ENCODE data around the gene GRAP2. TPM values are rescaled to one million over a fixed set of nuclear protein-coding genes. Genes with fewer than 3 reads are reported as not detected.
"Not testable (repeated sequence)": the region's sequence is repeated elsewhere in the genome, so short reads cannot be mapped to it uniquely, and the experiment has no call there.

The GRAP2 gene
- total RNA-seq, 1 experiment from 2014 or later, result not detected

DNA sequence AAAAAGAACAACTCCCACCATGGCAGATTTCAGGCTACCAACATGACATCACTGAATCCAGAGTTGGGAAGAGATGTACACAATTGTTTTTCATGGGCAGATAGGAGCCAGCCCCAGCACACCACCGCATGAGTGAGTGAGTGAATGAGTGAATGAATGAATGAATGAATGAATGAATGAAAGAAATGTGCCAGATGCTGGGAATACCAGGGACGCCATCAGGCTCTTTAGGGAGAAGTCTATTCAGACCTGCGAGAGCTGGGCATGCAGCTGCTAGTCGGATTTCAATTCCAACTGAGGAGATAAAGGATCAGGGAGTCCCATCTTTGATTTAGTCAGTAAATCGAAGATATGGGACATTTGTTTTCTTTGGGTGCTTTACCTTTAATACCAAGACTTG, 78.6 kb downstream of the GRAP2 start:
- in situ Hi-C loops (cut with HindIII; ENCODE audit: low pct_unique_long_range_greater_than_20kb, low sequenced_read_pairs), result no loop called here
- no peak for DNase-seq (ENCODE audit: low read depth)

DNA sequence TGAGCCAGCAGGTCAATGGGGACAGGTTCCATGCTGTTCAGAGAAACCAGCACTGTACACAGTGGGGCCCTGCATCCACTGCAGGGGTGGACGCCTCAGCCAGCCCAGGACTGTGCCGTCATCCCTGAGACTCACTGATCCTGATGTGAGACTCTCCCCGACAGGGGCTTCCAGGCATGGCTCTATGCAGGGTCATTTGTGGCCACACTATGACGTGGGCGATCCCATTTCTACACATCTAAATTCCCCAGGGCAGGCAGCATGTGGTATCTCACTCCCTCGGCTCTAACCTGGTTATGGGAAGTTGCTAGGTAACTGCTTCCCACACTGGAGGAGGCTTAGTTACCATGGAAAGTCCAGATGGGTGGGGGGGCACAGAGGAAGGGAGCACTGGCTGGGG, 79.7 kb downstream of the GRAP2 start:
- in situ Hi-C loops (cut with HindIII; ENCODE audit: low pct_unique_long_range_greater_than_20kb, low sequenced_read_pairs), result no loop called here
- DNase-seq (ENCODE audit: low read depth), result no peak

DNA sequence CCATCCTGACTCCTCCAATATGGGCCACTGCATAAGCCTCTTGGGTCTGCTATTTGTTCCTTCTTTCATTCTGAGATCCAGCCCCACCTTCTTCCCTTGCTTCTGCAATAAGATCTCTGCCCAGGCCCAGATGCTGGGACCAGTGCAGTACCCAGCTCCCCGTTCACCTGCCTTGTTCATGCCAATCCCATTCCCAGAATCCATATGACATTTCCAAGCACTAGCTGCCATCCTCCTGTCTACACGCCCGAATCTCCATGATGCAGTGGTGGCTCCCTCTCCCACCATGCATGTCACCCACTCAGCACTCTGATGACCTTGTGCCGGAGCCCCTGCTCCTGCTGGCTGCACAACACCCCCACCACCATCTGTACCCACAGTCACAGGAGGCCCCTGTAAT, 82.5 kb downstream of the GRAP2 start:
- in situ Hi-C loops (cut with HindIII; ENCODE audit: low pct_unique_long_range_greater_than_20kb, low sequenced_read_pairs), result no loop called here
- DNase-seq (ENCODE audit: low read depth), result no peak

DNA sequence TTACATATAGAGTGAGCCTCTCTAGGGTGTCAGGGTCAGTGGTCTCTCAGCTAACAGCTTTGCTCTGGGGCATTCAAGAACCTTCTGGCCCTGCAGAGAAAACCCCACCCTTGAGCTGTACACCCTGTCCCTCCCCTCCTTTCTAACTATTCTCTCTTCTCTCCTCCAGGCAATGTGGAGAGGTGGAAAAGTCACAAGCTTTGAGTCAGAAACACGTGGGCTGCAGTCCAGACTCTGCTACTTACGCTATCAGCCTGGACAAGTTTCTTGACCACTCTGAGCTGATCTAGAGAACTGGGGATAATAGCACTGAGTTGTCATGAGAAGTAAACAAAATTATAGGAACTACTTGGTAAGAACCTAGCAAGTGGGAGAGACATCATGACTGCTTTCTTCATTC, 83.1 kb downstream of the GRAP2 start:
- no peak for DNase-seq (ENCODE audit: low read depth)
- in situ Hi-C loops (cut with HindIII; ENCODE audit: low pct_unique_long_range_greater_than_20kb, low sequenced_read_pairs), result no loop called here

DNA sequence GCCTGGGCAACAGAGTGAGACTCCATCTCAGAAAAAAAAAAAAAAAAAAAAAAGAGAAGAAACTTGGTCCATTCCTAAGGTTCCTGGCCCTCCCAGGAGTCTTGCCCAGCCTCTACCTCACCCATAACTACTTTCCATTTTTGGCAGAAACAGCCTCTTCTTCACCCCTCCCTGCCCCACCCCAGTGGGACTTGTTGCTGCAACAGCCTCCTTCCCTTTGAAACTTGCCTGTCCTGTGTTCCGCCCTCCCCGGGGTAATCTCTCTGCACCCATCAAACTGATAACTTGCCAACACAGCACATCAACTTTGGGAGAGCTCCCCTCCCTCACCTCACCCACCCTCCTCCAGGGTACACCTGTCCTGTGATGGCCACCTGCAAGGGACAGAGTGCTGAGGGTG, 83.9 kb downstream of the GRAP2 start:
- DNase-seq (ENCODE audit: low read depth), result no peak
- in situ Hi-C loops (cut with HindIII; ENCODE audit: low pct_unique_long_range_greater_than_20kb, low sequenced_read_pairs), result no loop called here

DNA sequence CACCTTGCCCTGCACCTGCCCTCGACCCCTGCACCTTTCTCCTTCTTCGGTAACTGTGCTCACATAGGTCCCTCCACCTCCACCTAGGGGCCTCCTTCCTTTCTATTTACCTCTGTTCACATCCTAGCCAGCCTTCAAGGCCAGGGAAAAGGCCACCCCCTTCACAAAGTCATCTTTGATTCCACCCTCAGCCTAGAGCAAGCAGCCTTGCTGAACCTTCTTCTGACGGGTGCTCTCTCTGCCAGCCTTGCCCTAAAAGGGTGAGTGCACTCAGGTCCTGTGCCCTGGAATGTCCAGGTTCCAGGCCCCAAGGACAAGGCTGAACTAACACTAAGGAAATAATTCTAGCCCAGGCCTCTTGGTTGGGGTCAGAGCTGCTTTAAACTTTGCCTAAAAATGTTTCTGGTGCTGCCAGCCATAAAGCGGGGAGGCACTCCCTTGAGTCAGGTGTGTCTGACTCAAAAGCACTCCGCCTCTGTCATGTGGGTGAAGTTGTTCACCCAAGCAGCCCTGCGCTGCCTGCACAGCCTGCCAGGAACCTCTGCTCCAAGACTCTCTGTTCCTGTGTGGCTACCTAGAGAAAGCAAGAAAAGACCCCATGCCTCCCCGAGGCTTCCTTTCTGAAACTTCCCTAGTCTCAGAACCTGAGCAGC, 84.6 kb downstream of the GRAP2 start:
- in situ Hi-C loops (cut with HindIII; ENCODE audit: low pct_unique_long_range_greater_than_20kb, low sequenced_read_pairs), result no loop called here
- peak; percentile 14 for DNase-seq (ENCODE audit: low read depth)

DNA sequence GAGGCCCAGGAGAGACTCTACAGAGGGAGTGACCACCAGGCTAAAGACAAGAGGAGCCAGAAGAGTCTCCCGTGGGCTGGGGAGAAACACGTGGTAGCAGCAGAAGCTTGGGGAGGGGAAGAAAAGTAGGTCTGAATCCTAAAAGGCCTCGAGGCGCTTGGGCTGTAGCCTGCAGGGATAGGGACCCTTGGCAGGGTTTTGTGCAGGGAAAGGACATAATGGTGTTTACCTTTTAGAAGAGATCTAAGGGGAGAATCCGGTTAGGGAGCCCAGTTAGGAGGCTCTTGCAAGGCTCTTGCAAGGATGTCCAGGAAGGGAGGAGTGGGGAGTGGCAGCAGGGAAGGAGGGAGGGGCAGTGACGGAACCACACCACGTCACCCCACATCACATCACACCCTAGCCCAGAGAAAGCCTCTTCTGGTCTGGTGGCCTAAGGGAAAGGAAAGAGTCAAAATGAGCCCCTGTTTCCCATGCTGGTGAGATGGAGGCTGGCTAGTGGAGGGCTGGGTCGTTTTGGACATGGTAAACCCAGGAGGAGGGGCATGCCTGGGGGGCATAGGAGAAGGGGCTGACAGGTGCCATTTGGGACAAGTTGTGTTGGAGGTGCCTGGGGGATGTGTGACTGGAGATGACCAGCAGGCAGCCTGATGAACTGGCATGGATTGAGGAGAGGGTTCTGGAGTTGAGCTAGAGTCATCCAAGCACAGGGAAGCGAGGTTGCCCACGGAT, 87.7 kb downstream of the GRAP2 start:
- no peak for DNase-seq (ENCODE audit: low read depth)
- in situ Hi-C loops (cut with HindIII; ENCODE audit: low pct_unique_long_range_greater_than_20kb, low sequenced_read_pairs), result no loop called here

DNA sequence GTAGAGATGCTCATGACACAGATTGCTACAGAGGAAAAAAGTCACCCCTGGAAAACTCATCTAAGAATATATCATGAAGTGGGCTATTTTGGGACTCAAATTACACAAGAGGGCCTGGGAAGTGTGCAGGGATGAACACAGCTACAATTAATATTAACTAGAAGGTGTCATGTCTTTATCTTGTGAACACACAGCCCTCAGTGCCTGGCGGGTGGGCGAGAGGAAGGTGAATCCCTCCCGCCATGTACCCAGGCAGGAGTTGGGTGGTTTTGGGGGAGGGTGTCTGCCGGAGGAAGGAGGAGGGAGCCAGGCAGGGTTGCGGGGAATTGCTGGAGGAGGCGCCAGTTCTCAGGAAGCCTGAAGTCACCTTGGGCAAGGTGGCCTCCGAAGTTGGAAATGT, 88.7 kb downstream of the GRAP2 start:
- in situ Hi-C loops (cut with HindIII; ENCODE audit: low pct_unique_long_range_greater_than_20kb, low sequenced_read_pairs), result no loop called here

DNA sequence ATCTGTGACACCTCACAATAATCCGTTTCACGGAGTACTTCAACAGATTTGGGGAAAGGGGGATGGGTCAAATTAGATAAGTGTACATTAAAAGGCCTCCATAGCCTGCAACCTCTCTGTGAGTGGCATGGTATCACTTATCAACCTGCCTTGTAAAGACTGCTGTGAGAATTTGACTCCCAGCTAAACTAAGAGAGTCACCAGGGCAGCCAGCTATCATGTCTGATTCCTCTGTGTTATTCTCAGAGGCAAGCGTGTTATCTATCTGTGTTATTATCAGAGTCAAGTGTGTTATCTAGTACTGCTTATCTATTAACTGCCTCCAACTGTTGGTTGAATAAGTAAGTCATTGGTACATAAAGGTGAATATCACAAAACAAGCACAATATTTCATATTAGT, 89.8 kb downstream of the GRAP2 start:
- in situ Hi-C loops (cut with HindIII; ENCODE audit: low pct_unique_long_range_greater_than_20kb, low sequenced_read_pairs), result no loop called here
- no peak for DNase-seq (ENCODE audit: low read depth)

More for the DNA sequence above, 88.7 kb downstream of the GRAP2 start:
- no peak for DNase-seq (ENCODE audit: low read depth)

DNA sequence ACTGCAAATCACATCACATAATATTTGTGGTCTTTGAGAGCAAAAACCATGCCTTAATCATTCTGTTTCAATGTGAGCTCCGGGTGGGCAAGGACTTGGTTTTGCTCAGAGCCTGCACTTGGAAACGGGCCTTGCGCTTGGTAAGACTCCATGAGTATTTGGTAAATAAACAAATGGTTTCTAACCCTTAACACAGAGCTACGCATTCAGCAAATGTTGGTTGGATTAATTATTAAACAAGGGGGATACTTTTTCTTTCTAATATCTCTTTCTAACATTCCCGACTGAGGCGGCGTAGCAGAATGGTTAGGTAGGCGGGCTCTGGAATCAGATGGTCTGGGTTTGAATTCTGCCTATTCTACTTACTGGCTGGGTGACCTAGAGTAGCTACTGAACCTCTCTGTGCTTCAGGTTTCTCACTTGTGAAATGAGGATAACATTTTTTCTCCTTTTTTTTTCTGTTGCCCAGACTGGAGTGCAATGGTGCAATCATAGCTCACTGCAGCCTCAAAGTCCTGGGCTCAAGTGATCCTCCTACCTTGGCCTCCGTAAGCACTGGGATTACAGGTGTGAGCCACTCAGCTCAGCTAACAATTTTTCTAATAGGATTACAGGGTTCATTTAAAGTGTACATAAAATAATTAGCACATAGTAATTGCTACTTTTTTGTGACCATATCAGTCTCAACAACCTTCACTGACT, 90.4 kb downstream of the GRAP2 start:
- no peak for DNase-seq (ENCODE audit: low read depth)
- in situ Hi-C loops (cut with HindIII; ENCODE audit: low pct_unique_long_range_greater_than_20kb, low sequenced_read_pairs), result no loop called here

DNA sequence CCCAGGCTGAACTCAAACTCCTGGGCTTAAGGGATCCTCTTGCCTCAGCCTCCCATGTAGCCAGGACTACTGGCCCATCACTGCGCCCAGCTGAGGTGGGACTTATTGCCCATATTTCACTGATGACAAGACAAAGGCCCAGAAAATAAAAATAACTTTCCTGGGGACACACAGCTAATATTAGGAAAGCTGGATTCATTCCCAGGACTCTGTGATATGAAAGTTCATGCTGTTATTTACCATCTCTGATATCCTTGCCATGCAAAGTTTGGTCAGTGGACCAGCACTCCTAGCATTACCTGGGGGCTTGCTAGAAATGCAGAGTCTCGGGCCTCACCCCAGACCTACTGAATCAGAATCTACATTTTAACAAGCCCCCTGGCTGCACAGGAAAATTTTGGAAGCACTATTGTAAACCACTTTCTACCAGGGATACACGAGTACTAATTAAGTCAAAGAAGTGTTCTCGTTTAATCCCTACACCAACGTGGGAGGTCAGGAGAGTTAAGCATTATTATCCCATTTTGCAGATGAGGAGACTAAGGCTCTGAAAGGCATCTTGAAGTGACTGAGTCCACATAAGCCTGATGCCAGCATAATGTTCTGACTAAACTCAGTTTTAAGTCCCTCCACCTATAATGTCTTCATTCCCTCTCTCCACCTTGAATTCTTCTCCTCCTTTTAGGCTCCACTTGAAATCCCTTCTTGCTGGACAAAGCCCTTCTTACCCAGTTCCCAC, 91.4 kb downstream of the GRAP2 start:
- in situ Hi-C loops (cut with HindIII; ENCODE audit: low pct_unique_long_range_greater_than_20kb, low sequenced_read_pairs), result no loop called here
- DNase-seq (ENCODE audit: low read depth), result no peak

DNA sequence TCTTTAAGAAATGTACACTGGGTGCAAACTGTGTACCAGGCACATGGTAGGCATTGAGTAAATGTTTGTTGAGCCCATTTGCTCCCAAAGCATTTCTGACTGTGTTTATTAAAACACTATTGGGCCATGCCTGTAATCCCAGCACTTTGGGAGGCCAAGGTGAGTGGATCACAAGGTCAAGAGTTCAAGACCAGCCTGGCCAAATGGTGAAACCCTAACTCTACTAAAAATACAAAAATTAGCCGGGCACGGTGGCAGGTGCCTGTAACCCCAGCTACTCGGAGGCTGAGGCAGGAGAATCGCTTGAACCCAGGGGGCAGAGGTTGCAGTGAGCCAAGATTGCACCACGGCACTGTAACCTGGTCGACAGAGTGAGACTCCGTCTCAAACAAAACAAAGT, 92.0 kb downstream of the GRAP2 start:
- DNase-seq (ENCODE audit: low read depth); in situ Hi-C loops (cut with HindIII; ENCODE audit: low pct_unique_long_range_greater_than_20kb, low sequenced_read_pairs): not testable (repeated sequence)

DNA sequence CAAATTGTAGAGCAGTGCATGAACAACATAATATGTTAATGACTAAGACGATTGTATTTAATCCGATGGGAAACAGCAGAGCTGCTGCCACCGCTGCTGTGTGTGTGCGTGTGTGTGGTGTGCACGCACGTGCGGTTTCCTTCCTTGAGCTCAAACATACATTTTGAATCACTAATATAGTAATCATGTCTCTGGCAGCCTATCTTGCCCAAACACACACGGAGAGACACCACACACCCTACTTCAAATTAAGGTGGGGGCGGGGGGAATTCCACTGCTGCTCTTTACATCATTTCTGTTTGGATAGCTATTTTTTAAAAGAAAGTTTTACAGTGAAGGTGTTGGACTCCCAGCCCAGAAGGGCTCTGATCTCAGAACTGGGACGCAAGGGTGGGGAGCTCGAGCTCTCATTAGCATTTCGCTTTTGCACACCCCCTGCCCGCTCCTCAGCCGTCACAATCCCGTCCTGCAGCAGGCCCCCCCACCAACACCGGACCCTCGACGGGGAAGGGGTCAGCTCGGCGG, 93.2 kb downstream of the GRAP2 start:
- in situ Hi-C loops (cut with HindIII; ENCODE audit: low pct_unique_long_range_greater_than_20kb, low sequenced_read_pairs), result no loop called here
- DNase-seq (ENCODE audit: low read depth), result no peak

DNA sequence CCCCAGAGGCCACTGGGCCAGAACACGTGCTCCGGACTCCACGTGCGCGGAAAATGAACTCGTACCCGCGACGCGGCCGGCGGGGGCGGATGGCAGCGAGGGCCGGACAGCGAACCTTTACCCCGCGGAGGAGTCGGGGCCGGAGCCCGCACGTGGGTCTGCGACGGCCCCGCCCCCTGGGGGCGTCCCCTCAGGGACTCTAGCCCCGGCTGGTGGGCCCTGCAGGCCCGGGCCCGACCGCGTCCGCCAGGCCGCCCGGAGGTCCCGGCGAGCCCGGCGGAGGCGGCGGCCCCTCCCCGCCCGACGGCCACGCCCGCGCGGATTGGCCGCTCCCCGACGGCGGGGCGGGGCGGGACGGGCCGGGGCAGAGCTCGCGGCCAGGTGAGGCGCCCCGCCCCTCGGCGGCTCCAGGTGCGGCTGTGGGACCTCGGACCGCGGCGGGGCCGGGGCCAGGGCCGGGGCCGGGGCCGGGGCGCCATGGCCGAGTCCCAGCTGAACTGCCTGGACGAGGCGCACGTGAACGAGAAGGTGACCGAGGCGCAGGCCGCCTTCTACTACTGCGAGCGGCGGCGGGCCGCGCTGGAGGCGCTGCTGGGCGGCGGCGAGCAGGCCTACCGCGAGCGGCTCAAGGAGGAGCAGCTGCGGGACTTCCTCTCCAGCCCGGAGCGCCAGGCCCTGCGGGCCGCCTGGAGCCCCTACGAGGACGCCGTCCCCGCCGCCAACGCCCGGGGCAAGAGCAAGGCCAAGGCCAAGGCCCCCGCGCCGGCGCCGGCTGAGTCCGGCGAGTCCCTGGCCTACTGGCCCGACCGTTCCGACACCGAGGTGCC, 93.9 kb downstream of the GRAP2 start, which contains the start of gene FAM83F:
FAM83F (plus strand) TSS at position 389 of the 827 bp plus-strand sequence; CDS start at position 478, 89 bp downstream.
- DNase-seq (ENCODE audit: low read depth), result no peak

DNA sequence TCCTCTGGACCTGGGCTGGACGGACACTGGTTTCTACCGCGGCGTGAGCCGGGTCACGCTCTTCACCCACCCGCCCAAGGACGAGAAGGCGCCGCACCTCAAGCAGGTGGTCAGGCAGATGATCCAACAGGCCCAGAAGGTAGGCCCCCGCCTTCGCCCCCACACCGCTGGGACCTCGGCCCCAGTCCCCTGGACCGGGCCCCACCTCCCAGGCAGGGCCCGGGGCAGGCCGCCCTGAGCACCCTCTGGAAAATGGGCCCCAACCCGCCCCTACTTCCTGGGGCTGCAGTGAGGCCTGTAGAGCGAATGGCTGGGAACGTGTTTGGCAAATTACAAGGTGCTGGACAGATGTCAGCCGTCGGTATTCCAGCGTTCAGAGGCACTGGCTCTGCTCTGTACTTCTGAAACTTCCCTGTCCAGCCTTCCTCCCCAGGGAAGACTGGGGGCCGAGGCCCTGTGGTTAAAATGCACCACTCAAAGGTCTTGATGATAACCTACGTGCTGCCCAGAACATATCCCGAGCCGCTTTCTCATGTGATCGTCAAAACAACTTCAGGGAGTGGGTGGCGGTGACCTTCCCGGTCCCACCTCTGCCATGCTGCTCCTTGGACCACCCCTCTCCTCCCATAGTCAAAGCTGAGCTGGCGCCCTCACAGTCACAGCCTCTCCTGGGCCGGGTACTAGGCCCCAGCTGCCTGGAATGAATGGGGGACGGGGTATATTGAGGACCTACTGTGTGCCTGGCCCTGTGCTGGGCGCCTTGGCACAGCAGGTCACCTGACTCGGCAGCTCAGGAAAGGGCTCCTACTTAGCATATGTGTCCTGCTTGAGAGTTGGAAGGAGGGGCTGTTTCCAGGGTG, 94.7 kb downstream of the GRAP2 start:
- in situ Hi-C loops (cut with HindIII; ENCODE audit: low pct_unique_long_range_greater_than_20kb, low sequenced_read_pairs), result no loop called here
- no peak for DNase-seq (ENCODE audit: low read depth)

More for the DNA sequence above, 93.9 kb downstream of the GRAP2 start, which contains the start of gene FAM83F:
- in situ Hi-C loops (cut with HindIII; ENCODE audit: low pct_unique_long_range_greater_than_20kb, low sequenced_read_pairs), result no loop called here

DNA sequence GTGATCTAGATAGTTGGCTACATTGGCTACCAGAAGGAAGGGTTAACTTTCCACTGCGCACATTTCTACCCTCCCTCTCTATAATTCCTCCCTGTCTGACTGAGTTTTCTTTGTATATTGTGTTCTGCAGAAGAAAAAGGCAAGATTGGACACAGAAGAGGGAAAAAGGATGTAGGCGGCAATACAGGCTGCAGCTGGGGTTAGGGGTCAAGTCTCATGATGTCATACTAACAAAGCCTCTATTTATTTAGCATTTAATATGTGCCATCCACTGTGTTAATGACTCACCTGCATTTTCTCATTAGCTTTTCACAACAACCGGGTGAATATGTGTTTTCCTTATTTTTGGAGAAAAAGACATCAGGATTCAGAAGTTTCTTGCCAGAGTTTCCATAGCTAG, 95.8 kb downstream of the GRAP2 start:
- in situ Hi-C loops (cut with HindIII; ENCODE audit: low pct_unique_long_range_greater_than_20kb, low sequenced_read_pairs), result no loop called here

DNA sequence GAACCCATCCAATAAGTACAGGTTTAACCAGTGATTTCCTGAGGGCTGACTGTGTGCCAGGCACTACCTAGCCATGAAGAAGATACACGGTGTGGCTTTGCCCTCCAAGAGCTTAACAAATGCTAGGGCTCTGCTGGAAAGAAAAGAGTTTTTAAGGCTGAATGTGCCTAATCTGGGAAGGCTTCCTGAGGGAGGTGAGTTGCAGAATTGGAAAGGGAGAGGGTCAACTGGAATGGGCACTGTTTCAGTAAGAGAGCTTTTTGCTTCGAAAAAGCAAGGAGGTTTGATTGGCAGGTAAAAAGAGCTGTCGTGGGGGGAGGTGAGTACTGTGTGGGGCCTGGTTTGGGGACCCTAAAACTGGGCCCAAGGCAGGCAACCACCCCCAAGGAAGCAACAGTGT, 96.5 kb downstream of the GRAP2 start:
- in situ Hi-C loops (cut with HindIII; ENCODE audit: low pct_unique_long_range_greater_than_20kb, low sequenced_read_pairs), result no loop called here
- DNase-seq (ENCODE audit: low read depth), result no peak

More for the DNA sequence above, 95.8 kb downstream of the GRAP2 start:
- no peak for DNase-seq (ENCODE audit: low read depth)
